Measurements from ENCODE around the gene TMEM25. TPM values are rescaled to one million over a fixed set of nuclear protein-coding genes. Genes with fewer than 3 reads are reported as not detected.
A peak's percentile ranks its signal among the peaks of the same experiment; 100 is the strongest.

The TMEM25 gene
- total RNA-seq, 1 donor from 2014 or later: 26.3 TPM

DNA sequence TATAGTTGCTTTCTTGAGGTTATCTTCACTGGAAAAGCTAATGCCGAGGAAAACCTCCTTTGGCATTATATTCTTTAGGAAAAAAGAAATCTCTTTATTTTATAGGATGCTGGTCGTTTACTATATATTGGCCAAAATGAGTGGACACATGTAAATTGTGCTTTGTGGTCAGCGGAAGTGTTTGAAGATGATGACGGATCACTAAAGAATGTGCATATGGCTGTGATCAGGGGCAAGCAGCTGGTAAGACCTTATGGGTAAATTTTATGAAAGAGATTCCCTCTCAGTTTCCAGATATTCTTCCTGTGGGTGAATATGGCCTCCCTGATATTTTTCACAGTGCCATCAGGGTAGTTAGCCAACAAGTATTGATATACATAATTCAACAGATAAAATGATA lies 33.2 kb upstream of the TMEM25 start:
- no peak overlapping the region for H3K4me3 ChIP-seq
- no peak overlapping the region for H3K27ac ChIP-seq
- peaks cover 100% of the 10 kb centered on the region for H3K36me3 ChIP-seq
- ATAC-seq (no peak), DNase-seq (no peak)
- intact Hi-C loops (cut with DNase I): loop anchor here (10.0 kb wide), 1 partner anchor 113 kb away; no protein-coding TSS in a partner anchor
- H3K9me3 ChIP-seq: no peaks in the 10 kb centered on the region
- no peak for TF ChIP-seq CTCF (IDR thresholded peaks at IDR 0.05)
- no peaks in the 10 kb centered on the region for H3K4me1 ChIP-seq
- no peaks in the 10 kb centered on the region for H3K27me3 ChIP-seq

DNA sequence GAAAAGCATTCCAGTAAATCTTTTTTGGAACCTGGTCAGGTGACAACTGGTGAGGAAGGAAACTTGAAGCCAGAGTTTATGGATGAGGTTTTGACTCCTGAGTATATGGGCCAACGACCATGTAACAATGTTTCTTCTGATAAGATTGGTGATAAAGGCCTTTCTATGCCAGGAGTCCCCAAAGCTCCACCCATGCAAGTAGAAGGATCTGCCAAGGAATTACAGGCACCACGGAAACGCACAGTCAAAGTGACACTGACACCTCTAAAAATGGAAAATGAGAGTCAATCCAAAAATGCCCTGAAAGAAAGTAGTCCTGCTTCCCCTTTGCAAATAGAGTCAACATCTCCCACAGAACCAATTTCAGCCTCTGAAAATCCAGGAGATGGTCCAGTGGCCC lies 27.8 kb upstream of the TMEM25 start:
- TF ChIP-seq CTCF (IDR thresholded peaks at IDR 0.05): no peak
- Histone ChIP-seq H3K27me3 (no peaks in the 10 kb centered on the region), H3K27ac (no peak overlapping the region), H3K4me1 (no peaks in the 10 kb centered on the region), H3K4me3 (no peak overlapping the region), H3K36me3 (peaks cover 100% of the 10 kb centered on the region), H3K9me3 (no peaks in the 10 kb centered on the region)
- ATAC-seq (no peak), DNase-seq (no peak)
- intact Hi-C loops (cut with DNase I): no loop called here

- no peak overlapping the region for H3K27ac ChIP-seq
- no peaks in the 10 kb centered on the region for H3K4me1 ChIP-seq
- H3K27me3 ChIP-seq: no peaks in the 10 kb centered on the region
- no peak overlapping the region for H3K4me3 ChIP-seq
- no peaks in the 10 kb centered on the region for H3K9me3 ChIP-seq
- ATAC-seq (no peak), DNase-seq (no peak)
- no peak for TF ChIP-seq CTCF (IDR thresholded peaks at IDR 0.05)
- intact Hi-C loops (cut with DNase I): no loop called here
- H3K36me3 ChIP-seq: peaks cover 98% of the 10 kb centered on the region
These were observed 19.4 kb upstream of the TMEM25 start for GRCh38 chr11:118511601-118512000.

DNA sequence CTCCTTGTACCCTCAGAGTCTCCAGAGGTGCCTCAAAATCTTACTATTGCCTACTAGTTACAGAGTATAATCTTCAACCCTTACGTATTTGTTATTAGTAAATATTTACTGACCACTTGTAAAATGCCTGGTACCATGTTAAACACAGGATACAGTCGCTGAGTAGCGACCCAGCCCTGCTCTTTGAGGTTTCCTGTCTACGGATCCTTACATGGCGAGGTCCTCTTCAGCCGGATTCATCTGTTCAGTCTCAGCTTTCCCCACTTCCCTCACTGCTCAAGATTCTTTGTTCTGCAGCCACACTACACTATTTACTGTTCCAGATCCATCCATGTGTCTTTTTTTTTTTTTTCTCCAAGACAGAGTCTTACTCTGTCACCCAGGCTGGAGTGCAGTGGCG lies 16.9 kb upstream of the TMEM25 start:
- H3K27me3 ChIP-seq: no peaks in the 10 kb centered on the region
- ATAC-seq: peak; percentile 25
- H3K4me3 ChIP-seq: no peak overlapping the region
- TF ChIP-seq CTCF (IDR thresholded peaks at IDR 0.05): no peak
- no peak for DNase-seq
- peaks cover 96% of the 10 kb centered on the region for H3K36me3 ChIP-seq
- H3K27ac ChIP-seq: no peak overlapping the region
- H3K4me1 ChIP-seq: no peaks in the 10 kb centered on the region
- H3K9me3 ChIP-seq: no peaks in the 10 kb centered on the region
- intact Hi-C loops (cut with DNase I): no loop called here

- DNase-seq (no peak), ATAC-seq (no peak)
- TF ChIP-seq CTCF (IDR thresholded peaks at IDR 0.05): no peak
- no peaks in the 10 kb centered on the region for H3K4me1 ChIP-seq
- H3K36me3 ChIP-seq: peaks cover 85% of the 10 kb centered on the region
- no peak overlapping the region for H3K27ac ChIP-seq
- no peaks in the 10 kb centered on the region for H3K27me3 ChIP-seq
- H3K9me3 ChIP-seq: no peaks in the 10 kb centered on the region
- intact Hi-C loops (cut with DNase I): no loop called here
- H3K4me3 ChIP-seq: no peak overlapping the region
These were observed 11.4 kb upstream of the TMEM25 start for GRCh38 chr11:118519549-118519948.

DNA sequence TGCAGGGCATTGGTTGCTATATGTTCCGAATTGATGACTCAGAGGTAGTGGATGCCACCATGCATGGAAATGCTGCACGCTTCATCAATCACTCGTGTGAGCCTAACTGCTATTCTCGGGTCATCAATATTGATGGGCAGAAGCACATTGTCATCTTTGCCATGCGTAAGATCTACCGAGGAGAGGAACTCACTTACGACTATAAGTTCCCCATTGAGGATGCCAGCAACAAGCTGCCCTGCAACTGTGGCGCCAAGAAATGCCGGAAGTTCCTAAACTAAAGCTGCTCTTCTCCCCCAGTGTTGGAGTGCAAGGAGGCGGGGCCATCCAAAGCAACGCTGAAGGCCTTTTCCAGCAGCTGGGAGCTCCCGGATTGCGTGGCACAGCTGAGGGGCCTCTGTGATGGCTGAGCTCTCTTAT lies 9.1 kb upstream of the TMEM25 start:
- H3K27me3 ChIP-seq: no peaks in the 10 kb centered on the region
- no peak overlapping the region for H3K27ac ChIP-seq
- H3K4me1 ChIP-seq: peaks cover 11% of the 10 kb centered on the region
- H3K36me3 ChIP-seq: peaks cover 61% of the 10 kb centered on the region
- DNase-seq (no peak), ATAC-seq (peak; percentile 35)
- no peak overlapping the region for H3K4me3 ChIP-seq
- intact Hi-C loops (cut with DNase I): no loop called here
- H3K9me3 ChIP-seq: no peaks in the 10 kb centered on the region
- TF ChIP-seq CTCF (IDR thresholded peaks at IDR 0.05): no peak
